ENCODE measurements around the gene NR6A1.

DNA sequence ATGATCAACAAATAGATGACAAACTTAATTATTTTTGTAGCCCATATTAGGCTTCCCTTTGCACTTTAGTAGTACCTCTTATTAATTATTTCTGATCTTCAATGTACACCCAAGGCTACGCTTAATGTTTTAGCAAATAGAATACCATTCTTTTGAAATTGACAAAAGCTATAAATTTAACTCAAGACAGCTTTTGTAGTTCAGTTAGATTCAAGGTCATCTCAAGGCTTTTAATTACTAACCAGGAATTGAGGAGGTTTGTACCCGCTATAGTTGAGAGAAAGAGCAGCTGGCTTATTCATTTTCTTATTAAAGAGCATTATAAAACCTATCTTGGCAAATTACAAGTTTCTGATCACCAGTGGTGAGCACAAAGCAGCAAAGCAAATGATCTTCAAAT is 15.1 kb downstream of the NR6A1 start:
- no peak for TF ChIP-seq EZH2 (IDR thresholded peaks at IDR 0.05; ENCODE audit: borderline replicate concordance, low read length)
- TF ChIP-seq, protein P1, sequence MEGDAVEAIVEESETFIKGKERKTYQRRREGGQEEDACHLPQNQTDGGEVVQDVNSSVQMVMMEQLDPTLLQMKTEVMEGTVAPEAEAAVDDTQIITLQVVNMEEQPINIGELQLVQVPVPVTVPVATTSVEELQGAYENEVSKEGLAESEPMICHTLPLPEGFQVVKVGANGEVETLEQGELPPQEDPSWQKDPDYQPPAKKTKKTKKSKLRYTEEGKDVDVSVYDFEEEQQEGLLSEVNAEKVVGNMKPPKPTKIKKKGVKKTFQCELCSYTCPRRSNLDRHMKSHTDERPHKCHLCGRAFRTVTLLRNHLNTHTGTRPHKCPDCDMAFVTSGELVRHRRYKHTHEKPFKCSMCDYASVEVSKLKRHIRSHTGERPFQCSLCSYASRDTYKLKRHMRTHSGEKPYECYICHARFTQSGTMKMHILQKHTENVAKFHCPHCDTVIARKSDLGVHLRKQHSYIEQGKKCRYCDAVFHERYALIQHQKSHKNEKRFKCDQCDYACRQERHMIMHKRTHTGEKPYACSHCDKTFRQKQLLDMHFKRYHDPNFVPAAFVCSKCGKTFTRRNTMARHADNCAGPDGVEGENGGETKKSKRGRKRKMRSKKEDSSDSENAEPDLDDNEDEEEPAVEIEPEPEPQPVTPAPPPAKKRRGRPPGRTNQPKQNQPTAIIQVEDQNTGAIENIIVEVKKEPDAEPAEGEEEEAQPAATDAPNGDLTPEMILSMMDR (conservative IDR thresholded peaks at IDR 0.05 in 1 of 2, IDR thresholded peaks at IDR 0.05 in 1 of 2; ENCODE audit: extremely low read depth in 1 of 2, insufficient read depth in 1 of 2, low read depth in 1 of 2, low read length in 2 of 2) = no peak

All from mammary epithelial cell (primary cell).